Lung microvascular endothelial cell (primary cell): ENCODE data around the gene ZFHX3. TPM values are rescaled to one million over a fixed set of nuclear protein-coding genes. Genes with fewer than 3 reads are reported as not detected.

ENCODE experiments used
- DNase-seq, 2 donors: peaks; one replicate each; pipeline versions ENCODE4 v3.0.0 to v3.0.0-alpha.2; 2010; ENCODE audit warnings: low read depth in 2 of 2
- total RNA-seq: library from RNA; depleted of rRNA; stranded (reverse); fragments of >200 nt; gene quantifications from 2 replicates; pipeline ENCODE4 v1.2.1, GENCODE V29; 2014

Gene ZFHX3
- total RNA-seq, 1 donor from 2014 or later: 7.9 TPM

- DNase-seq: no peak
These were observed 283.8 kb downstream of the ZFHX3 start for GRCh38 chr16:72764015-72764654.

DNA sequence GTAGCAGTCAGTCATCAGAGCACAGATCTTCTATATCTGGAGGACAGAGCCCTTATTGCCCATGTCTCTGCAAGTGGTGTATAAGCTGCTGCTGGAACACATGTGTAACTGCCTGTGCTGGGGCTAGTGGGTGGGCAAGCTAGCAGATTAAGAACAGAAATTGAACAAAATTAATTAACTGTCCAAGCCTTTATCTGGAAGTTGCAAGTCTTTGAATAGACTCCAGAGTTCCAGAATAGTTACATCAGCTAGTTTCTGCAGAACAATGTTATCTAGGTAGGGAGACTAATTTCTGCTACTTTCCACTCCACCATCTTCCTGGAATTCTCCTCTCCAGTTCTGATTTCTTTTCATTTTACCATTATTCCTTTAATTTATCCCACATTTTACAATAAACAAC lies 287.3 kb downstream of the ZFHX3 start:
- no peak for DNase-seq

- no peak for DNase-seq
These were observed 294.0 kb downstream of the ZFHX3 start for GRCh38 chr16:72753881-72754280.

- no peak for DNase-seq
These were observed 295.8 kb downstream of the ZFHX3 start for GRCh38 chr16:72752004-72752695.

GRCh38 chr16:72751076-72751475 lies 296.9 kb downstream of the ZFHX3 start:
- DNase-seq: no peak

- DNase-seq: no peak
These were observed 298.8 kb downstream of the ZFHX3 start for GRCh38 chr16:72749091-72749490.

GRCh38 chr16:72744076-72744793 lies 303.7 kb downstream of the ZFHX3 start:
- DNase-seq: no peak

DNA sequence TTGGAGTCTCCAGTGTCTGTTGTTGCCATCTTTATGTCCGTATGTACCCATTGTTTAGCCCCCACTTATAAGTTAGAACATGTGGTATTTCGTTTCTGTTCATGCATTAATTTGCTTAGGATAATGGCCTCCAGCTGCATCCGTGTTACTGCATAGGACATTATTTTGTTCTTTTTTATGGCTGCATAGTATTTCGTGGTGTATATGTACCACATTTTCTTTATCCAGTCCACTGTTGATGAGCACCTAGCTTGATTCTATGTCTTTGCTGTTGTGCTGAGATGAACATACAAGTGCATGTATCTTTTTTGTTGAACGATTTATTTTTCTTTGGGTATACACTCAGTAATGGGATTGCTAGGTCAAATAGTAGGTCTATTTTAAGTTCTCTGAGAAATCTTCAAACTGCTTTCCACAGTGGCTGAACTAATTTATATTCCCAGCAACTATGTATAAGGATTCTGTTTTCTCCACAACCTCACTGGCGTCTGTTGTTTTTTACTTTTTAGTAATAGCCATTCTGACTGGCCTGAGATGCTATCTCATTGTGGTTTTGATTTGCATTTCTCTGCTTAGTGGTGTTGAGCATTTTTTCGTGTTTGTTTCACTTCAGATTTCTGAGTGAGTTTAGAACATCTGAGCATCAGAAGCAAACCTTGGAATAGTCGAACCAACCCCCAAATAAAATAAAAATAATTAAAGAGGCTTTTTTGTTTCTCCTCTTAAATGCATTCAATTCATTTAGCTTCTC lies 304.7 kb downstream of the ZFHX3 start:
- DNase-seq: no peak

GRCh38 chr16:72740347-72740746 lies 307.6 kb downstream of the ZFHX3 start:
- no peak for DNase-seq

DNA sequence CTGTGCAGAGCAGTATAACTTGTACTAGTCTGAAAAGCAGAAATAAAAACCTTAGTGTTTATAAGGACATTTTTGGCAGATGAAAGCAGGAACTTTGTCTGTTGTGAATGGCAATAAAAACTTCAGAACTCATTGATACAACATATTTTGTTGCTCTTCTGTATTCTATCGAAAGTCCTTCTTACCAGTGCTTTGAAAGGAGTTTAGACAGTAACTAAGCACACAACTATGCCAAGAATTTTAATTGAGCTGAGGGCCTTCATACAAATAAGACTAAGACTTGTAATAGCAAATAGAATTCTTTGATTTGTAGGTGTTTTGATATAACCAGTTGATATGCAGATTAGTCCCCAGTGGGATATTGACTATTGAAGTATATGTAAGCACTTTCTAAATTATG lies 308.4 kb downstream of the ZFHX3 start:
- no peak for DNase-seq

DNA sequence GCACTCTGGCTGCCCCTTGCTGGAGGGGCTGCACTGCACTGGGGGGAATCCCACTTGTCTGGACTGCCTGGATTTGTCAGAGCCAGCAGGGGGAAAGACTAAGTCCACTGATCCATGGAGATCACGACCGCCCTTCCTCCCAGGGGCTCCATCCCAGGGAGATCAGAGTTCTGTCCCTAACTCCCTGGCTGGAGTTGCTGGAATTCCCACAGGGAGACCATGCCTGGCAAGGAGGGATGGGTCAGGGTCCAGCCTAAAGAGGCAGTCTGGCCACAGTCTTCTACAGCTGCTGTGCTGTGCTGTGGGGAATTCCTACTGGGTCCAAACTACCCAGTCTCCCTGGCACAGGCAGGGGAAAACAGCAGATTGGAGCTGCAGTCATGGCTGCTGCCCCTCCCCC lies 311.9 kb downstream of the ZFHX3 start:
- no peak for DNase-seq
